ENCODE data around the gene CCDC141. TPM values are rescaled to one million over a fixed set of nuclear protein-coding genes. Genes with fewer than 3 reads are reported as not detected.

The CCDC141 gene
- total RNA-seq, 1 donor from 2014 or later = 25.7 TPM

DNA sequence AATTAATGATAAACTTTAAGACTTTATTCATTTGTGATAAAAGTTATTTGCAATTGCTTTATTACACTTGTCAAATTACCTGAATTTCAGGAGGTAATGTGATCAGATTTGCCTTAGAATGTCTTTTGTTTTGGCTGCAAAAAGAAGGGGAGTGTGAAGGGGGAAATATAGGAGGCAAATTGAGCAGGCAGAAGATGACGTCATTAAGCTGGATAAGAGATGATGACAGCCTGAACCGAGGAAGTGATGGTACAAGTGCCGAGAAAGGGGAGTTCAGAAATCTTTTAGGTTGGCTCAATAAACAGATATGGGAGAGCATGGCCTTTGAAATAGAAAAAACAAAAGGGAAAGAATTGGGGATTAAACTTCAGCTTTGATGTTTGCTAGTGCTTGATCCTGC lies 169.7 kb downstream of the CCDC141 start:
- DNase-seq (no peak), ATAC-seq (no peak)
- intact Hi-C loops (cut with DNase I) = no loop called here
- H3K27ac ChIP-seq = no peak overlapping the region
- no peaks in the 10 kb centered on the region for H3K9me3 ChIP-seq
- TF ChIP-seq, protein P1, sequence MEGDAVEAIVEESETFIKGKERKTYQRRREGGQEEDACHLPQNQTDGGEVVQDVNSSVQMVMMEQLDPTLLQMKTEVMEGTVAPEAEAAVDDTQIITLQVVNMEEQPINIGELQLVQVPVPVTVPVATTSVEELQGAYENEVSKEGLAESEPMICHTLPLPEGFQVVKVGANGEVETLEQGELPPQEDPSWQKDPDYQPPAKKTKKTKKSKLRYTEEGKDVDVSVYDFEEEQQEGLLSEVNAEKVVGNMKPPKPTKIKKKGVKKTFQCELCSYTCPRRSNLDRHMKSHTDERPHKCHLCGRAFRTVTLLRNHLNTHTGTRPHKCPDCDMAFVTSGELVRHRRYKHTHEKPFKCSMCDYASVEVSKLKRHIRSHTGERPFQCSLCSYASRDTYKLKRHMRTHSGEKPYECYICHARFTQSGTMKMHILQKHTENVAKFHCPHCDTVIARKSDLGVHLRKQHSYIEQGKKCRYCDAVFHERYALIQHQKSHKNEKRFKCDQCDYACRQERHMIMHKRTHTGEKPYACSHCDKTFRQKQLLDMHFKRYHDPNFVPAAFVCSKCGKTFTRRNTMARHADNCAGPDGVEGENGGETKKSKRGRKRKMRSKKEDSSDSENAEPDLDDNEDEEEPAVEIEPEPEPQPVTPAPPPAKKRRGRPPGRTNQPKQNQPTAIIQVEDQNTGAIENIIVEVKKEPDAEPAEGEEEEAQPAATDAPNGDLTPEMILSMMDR (IDR thresholded peaks at IDR 0.05) = no peak
- H3K4me1 ChIP-seq = peaks cover 10% of the 10 kb centered on the region
- no peaks in the 10 kb centered on the region for H3K27me3 ChIP-seq
- H3K4me3 ChIP-seq = no peak overlapping the region
- H3K36me3 ChIP-seq = no peaks in the 10 kb centered on the region

DNA sequence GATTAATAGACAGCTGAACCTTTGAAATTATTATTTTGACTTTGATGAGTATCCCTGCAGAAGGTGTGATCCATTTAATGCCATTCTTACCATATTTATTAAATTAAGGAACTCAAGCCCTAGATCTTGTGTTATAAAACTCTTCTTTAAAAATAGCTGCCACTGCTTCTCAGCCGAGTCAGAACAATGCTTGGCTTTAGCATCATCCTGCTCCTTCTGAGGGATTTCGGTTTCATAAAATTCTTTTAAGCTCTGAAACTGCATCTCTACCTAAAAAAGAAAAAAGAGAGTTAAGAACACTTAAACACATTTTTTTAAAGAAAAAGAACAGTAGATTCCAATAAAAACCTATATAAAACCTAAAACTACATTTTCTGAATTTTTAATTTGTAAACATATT lies 172.1 kb downstream of the CCDC141 start:
- H3K4me3 ChIP-seq = no peak overlapping the region
- no peaks in the 10 kb centered on the region for H3K27me3 ChIP-seq
- ATAC-seq (no peak), DNase-seq (no peak)
- no peaks in the 10 kb centered on the region for H3K36me3 ChIP-seq
- no peak overlapping the region for H3K27ac ChIP-seq
- no peaks in the 10 kb centered on the region for H3K9me3 ChIP-seq
- TF ChIP-seq, protein P1 (IDR thresholded peaks at IDR 0.05) = no peak
- H3K4me1 ChIP-seq = peaks cover 5% of the 10 kb centered on the region
- intact Hi-C loops (cut with DNase I) = no loop called here

- H3K36me3 ChIP-seq = no peaks in the 10 kb centered on the region
- H3K9me3 ChIP-seq = no peaks in the 10 kb centered on the region
- no peaks in the 10 kb centered on the region for H3K4me1 ChIP-seq
- TF ChIP-seq, protein P1 (IDR thresholded peaks at IDR 0.05) = no peak
- ATAC-seq (no peak), DNase-seq (no peak)
- intact Hi-C loops (cut with DNase I) = no loop called here
- H3K27ac ChIP-seq = no peak overlapping the region
- no peak overlapping the region for H3K4me3 ChIP-seq
- H3K27me3 ChIP-seq = no peaks in the 10 kb centered on the region
Observed at GRCh38 chr2:178874529-178875240, 175.3 kb downstream of the CCDC141 start.

DNA sequence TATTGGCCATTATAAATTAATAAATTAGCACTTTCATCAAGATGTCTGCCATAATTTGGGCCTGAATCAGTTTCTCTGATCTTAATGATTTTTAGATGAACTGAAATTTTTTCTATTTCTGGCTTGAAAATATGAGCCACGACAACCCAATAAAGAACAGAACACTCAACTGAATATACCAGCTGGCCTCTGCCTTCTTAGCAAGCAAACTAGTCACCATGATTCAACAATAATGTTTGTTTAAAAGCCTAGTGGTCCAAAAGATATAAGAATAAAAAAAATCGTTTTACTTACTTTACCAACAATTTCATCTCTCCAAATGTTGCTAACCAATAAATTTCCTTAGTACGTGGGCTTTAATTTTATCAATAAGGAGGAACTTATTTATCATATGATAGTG lies 176.0 kb downstream of the CCDC141 start:
- TF ChIP-seq, protein P1 (IDR thresholded peaks at IDR 0.05) = no peak
- intact Hi-C loops (cut with DNase I) = no loop called here
- Histone ChIP-seq H3K4me1 (no peaks in the 10 kb centered on the region), H3K4me3 (no peak overlapping the region), H3K27ac (no peak overlapping the region), H3K36me3 (no peaks in the 10 kb centered on the region), H3K9me3 (no peaks in the 10 kb centered on the region), H3K27me3 (no peaks in the 10 kb centered on the region)
- DNase-seq = no peak
- no peak for ATAC-seq

- Histone ChIP-seq H3K4me1 (no peaks in the 10 kb centered on the region), H3K36me3 (no peaks in the 10 kb centered on the region), H3K4me3 (no peak overlapping the region), H3K27me3 (no peaks in the 10 kb centered on the region), H3K9me3 (no peaks in the 10 kb centered on the region), H3K27ac (no peak overlapping the region)
- intact Hi-C loops (cut with DNase I) = no loop called here
- DNase-seq (no peak), ATAC-seq (no peak)
- TF ChIP-seq, protein P1 (IDR thresholded peaks at IDR 0.05) = no peak
Observed at GRCh38 chr2:178871536-178871935, 178.4 kb downstream of the CCDC141 start.

GRCh38 chr2:178870703-178871102 lies 179.2 kb downstream of the CCDC141 start:
- H3K4me3 ChIP-seq = no peak overlapping the region
- H3K27me3 ChIP-seq = no peaks in the 10 kb centered on the region
- intact Hi-C loops (cut with DNase I) = no loop called here
- TF ChIP-seq, protein P1 (IDR thresholded peaks at IDR 0.05) = no peak
- DNase-seq (no peak), ATAC-seq (no peak)
- no peaks in the 10 kb centered on the region for H3K4me1 ChIP-seq
- H3K36me3 ChIP-seq = no peaks in the 10 kb centered on the region
- H3K9me3 ChIP-seq = no peaks in the 10 kb centered on the region
- no peak overlapping the region for H3K27ac ChIP-seq
